Measurements from ENCODE around the gene CCDC146. TPM values are rescaled to one million over a fixed set of nuclear protein-coding genes. Genes with fewer than 3 reads are reported as not detected.
"Not testable (repeated sequence)": the region's sequence is repeated elsewhere in the genome, so short reads cannot be mapped to it uniquely, and the experiment has no call there.

Gene CCDC146
- 1 to 10 TPM; 3.3 to 6.6 TPM for total RNA-seq

GRCh38 chr7:77121860-77122681 lies at the start of gene CCDC146:
CCDC146 (plus strand) TSS chr7:77122615; CDS start chr7:77167669, 45,054 bp downstream.
- peak within 1 kb of the TSS; percentile 79 for H3K4me3 Mint-ChIP-seq
- ATAC-seq (replicated peaks): peak; percentile 99
- H3K27ac Mint-ChIP-seq: peak within 1 kb of the TSS; percentile 88

GRCh38 chr7:77074786-77075396 lies 47.5 kb upstream of the CCDC146 start:
- H3K27me3 Mint-ChIP-seq; H3K4me1 Mint-ChIP-seq; H3K4me3 Mint-ChIP-seq; H3K27ac Mint-ChIP-seq; H3K9me3 Mint-ChIP-seq; ATAC-seq (replicated peaks): not testable (repeated sequence)
- peaks cover 45% of the 10 kb centered on the region for H3K36me3 Mint-ChIP-seq (ENCODE audit: low read depth)

More at GRCh38 chr7:77121860-77122681, at the start of gene CCDC146:
- not testable (repeated sequence) for H3K36me3 Mint-ChIP-seq (ENCODE audit: low read depth); H3K4me1 Mint-ChIP-seq; H3K27me3 Mint-ChIP-seq; H3K9me3 Mint-ChIP-seq

- H3K36me3 Mint-ChIP-seq (ENCODE audit: low read depth): peaks cover 31% of the 10 kb centered on the region
- not testable (repeated sequence) for H3K27ac Mint-ChIP-seq; ATAC-seq (replicated peaks); H3K9me3 Mint-ChIP-seq; H3K27me3 Mint-ChIP-seq; H3K4me1 Mint-ChIP-seq; H3K4me3 Mint-ChIP-seq
These were observed 45.4 kb upstream of the CCDC146 start for GRCh38 chr7:77077060-77077459.

GRCh38 chr7:77079112-77079511 lies 43.3 kb upstream of the CCDC146 start:
- not testable (repeated sequence) for ATAC-seq (replicated peaks); H3K4me3 Mint-ChIP-seq; H3K27ac Mint-ChIP-seq; H3K27me3 Mint-ChIP-seq; H3K9me3 Mint-ChIP-seq; H3K4me1 Mint-ChIP-seq
- H3K36me3 Mint-ChIP-seq (ENCODE audit: low read depth): peaks cover 28% of the 10 kb centered on the region

DNA sequence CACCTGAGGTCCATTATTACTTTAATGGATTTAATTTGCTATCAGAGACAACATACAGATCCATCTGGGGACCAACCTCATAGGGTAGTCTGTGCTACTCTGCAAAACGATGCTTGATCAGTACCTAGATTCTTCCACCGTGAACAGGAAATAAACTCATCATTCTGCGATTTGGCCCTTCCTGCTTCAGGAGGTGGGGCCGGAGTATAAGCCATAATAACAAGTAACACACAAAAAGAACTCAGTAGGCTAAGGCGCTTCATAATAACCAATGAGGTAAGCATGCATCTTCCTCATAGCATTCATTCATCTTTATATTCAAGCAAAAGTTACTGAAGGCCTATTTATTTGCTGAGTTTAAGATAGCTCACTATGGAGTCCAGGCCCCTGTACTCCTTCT lies 42.8 kb upstream of the CCDC146 start:
- H3K27ac Mint-ChIP-seq; H3K27me3 Mint-ChIP-seq; H3K4me3 Mint-ChIP-seq; ATAC-seq (replicated peaks); H3K9me3 Mint-ChIP-seq; H3K4me1 Mint-ChIP-seq: not testable (repeated sequence)
- peaks cover 23% of the 10 kb centered on the region for H3K36me3 Mint-ChIP-seq (ENCODE audit: low read depth)

DNA sequence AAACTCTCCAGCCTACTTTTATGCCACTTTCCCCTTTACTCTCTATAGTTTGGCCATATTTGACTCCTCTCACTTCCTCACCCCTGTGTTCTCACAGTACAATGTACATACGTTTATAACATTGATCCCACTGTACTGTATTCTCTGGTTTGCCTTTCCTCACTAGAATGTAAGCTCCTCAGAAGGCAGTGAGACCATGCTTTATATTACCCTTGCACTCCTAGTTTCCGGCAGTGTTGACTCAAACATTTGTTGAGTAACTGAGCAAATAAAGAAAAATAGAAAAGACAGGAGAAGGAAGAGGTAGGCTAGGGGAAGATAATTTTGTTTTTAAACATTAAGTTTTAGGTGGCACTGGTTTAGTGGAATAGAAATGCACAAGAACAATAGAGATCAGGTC lies 42.2 kb upstream of the CCDC146 start:
- H3K9me3 Mint-ChIP-seq; H3K4me3 Mint-ChIP-seq; H3K4me1 Mint-ChIP-seq; H3K27me3 Mint-ChIP-seq; ATAC-seq (replicated peaks); H3K27ac Mint-ChIP-seq: not testable (repeated sequence)
- peaks cover 21% of the 10 kb centered on the region for H3K36me3 Mint-ChIP-seq (ENCODE audit: low read depth)

DNA sequence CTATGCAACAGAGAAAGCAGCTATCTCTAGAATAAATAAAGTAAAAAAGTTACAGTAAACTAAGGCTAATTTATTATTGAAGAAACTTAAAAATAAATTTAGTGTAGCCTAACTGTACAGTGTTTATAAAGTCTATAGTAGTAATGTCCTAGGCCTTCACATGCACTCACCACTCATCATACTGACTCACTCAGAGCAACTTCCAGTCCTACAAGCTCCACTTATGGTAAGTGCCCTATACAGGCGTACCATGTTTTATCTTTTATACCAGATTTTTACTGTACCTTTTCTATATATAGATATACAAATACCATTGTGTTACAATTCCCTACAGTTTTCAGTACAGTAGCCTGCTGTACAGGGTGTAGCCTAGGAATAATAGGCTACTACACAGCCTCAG lies 40.2 kb upstream of the CCDC146 start:
- H3K27ac Mint-ChIP-seq; H3K27me3 Mint-ChIP-seq; ATAC-seq (replicated peaks); H3K4me1 Mint-ChIP-seq; H3K9me3 Mint-ChIP-seq; H3K4me3 Mint-ChIP-seq; H3K36me3 Mint-ChIP-seq (ENCODE audit: low read depth): not testable (repeated sequence)

DNA sequence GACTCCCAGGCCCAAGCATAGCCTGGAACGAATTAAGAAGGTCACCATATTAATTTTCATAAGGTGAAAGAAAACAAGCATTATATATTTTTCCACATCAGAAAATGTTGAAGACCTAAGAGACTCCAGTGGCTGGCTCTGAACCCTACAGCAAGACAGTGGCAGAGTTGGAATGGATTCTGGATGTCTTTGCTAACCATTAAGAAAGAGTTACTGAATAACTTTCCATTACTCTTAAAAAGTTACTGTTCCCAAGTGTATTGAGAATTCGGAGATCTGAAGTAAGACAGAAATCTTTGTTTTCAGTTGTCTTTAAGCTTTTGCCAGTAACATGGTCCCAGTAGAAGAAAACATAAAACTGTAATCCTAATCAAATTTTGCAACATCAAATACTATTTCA lies 30.1 kb upstream of the CCDC146 start:
- H3K4me1 Mint-ChIP-seq; H3K27me3 Mint-ChIP-seq; H3K27ac Mint-ChIP-seq; H3K4me3 Mint-ChIP-seq; H3K9me3 Mint-ChIP-seq; ATAC-seq (replicated peaks): not testable (repeated sequence)
- H3K36me3 Mint-ChIP-seq (ENCODE audit: low read depth): peaks cover 18% of the 10 kb centered on the region

DNA sequence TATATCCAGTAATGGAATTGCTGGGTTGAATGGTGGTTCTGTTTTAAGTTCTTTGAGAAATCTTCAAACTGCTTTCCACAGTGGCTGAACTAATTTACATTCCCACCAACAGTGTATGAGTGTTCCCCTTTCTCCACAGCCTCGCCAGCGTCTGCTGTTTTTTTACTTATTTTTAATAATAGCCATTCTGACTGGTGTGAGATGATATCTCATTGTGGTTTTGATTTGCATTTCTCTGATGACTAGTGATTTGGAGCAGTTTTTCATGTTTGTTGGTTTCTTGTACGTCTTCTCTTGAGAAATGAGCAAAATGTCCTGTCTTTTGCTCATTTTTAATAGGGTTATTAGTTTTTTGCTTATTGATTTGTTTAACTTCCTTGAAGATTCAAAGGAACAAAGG lies 21.9 kb upstream of the CCDC146 start:
- H3K27ac Mint-ChIP-seq; H3K4me1 Mint-ChIP-seq; H3K27me3 Mint-ChIP-seq; H3K4me3 Mint-ChIP-seq; H3K36me3 Mint-ChIP-seq (ENCODE audit: low read depth); H3K9me3 Mint-ChIP-seq; ATAC-seq (replicated peaks): not testable (repeated sequence)

- not testable (repeated sequence) for H3K9me3 Mint-ChIP-seq, H3K4me1 Mint-ChIP-seq, H3K27ac Mint-ChIP-seq
These were observed 21.2 kb upstream of the CCDC146 start for GRCh38 chr7:77101187-77101586.

GRCh38 chr7:77102671-77103070 lies 19.7 kb upstream of the CCDC146 start:
- not testable (repeated sequence) for H3K27ac Mint-ChIP-seq; H3K9me3 Mint-ChIP-seq; H3K36me3 Mint-ChIP-seq (ENCODE audit: low read depth); H3K27me3 Mint-ChIP-seq; H3K4me1 Mint-ChIP-seq; H3K4me3 Mint-ChIP-seq; ATAC-seq (replicated peaks)

More at GRCh38 chr7:77101187-77101586, 21.2 kb upstream of the CCDC146 start:
- ATAC-seq (replicated peaks): peak; percentile 39
- H3K4me3 Mint-ChIP-seq; H3K36me3 Mint-ChIP-seq (ENCODE audit: low read depth); H3K27me3 Mint-ChIP-seq: not testable (repeated sequence)

DNA sequence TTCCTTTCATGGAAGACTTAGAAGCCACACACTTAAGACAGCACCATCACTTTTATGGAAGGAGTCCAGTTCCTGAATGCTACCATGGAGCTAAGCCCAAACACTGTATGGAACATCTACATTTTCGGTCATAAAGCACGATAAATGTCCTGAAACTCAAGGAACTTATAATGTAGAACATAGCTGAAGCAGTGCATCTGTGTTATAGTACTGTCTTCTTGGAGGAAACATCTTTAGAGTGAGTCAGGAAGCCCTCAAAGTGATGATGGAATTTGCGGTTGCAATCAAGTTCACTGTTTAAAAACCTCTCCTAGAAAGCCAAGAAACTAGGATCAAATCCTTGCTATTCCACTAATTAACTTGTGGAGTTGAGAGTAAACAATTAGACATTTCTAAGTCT lies 16.5 kb upstream of the CCDC146 start:
- H3K36me3 Mint-ChIP-seq (ENCODE audit: low read depth); H3K4me3 Mint-ChIP-seq; H3K27ac Mint-ChIP-seq; H3K4me1 Mint-ChIP-seq; H3K27me3 Mint-ChIP-seq; H3K9me3 Mint-ChIP-seq; ATAC-seq (replicated peaks): not testable (repeated sequence)

DNA sequence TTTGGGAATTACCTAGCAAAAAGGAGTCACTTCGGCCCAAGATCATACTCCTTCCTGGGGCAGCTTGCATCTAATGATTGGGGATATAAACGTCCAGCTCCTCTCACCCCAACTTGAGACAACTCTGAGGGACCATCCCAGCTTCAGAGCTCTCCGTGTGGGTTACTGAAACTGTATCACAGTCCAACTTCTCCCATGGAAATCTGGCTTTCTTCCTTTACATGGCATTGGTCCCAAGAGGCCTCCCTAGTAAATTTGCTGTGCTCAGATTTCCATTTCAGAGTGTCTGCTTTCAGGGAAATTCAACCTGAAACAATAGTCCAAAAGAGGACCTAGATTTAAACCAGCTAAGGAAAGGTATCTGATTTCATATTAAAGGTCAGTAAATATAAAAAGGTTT lies 14.8 kb upstream of the CCDC146 start:
- H3K4me3 Mint-ChIP-seq, H3K27ac Mint-ChIP-seq, H3K27me3 Mint-ChIP-seq: not testable (repeated sequence)

GRCh38 chr7:77108362-77108761 lies 14.1 kb upstream of the CCDC146 start:
- H3K27ac Mint-ChIP-seq; H3K4me1 Mint-ChIP-seq; H3K36me3 Mint-ChIP-seq (ENCODE audit: low read depth); H3K27me3 Mint-ChIP-seq; ATAC-seq (replicated peaks); H3K4me3 Mint-ChIP-seq; H3K9me3 Mint-ChIP-seq: not testable (repeated sequence)

More for the DNA sequence above, 14.8 kb upstream of the CCDC146 start:
- not testable (repeated sequence) for H3K9me3 Mint-ChIP-seq; H3K36me3 Mint-ChIP-seq (ENCODE audit: low read depth); H3K4me1 Mint-ChIP-seq; ATAC-seq (replicated peaks)

GRCh38 chr7:77112719-77113306 lies 9.6 kb upstream of the CCDC146 start:
- not testable (repeated sequence) for H3K4me3 Mint-ChIP-seq; H3K36me3 Mint-ChIP-seq (ENCODE audit: low read depth); H3K27ac Mint-ChIP-seq; H3K27me3 Mint-ChIP-seq; H3K9me3 Mint-ChIP-seq; ATAC-seq (replicated peaks); H3K4me1 Mint-ChIP-seq
